Lower leg skin (tissue), 3 donors: ENCODE results near the gene ADGRA1.

Source experiments
- POLR2A ChIP-seq, 2 donors: fragments of 450-650 bp; IDR thresholded peaks; one replicate each; pipeline ENCODE4 v1.6.1; 2016 to 2017; ENCODE audit warnings: antibody characterized with exemption in 2 of 2, mild to moderate bottlenecking in 1 of 2, moderate library complexity in 1 of 2
- TF ChIP-seq, protein P1 (sequence below), 3 donors: fragments of 450-650 bp; IDR thresholded peaks; one replicate each; pipeline ENCODE4 v1.5.1; 2016; ENCODE audit warnings: antibody characterized with exemption in 3 of 3, mild to moderate bottlenecking in 3 of 3, moderate library complexity in 2 of 3

DNA sequence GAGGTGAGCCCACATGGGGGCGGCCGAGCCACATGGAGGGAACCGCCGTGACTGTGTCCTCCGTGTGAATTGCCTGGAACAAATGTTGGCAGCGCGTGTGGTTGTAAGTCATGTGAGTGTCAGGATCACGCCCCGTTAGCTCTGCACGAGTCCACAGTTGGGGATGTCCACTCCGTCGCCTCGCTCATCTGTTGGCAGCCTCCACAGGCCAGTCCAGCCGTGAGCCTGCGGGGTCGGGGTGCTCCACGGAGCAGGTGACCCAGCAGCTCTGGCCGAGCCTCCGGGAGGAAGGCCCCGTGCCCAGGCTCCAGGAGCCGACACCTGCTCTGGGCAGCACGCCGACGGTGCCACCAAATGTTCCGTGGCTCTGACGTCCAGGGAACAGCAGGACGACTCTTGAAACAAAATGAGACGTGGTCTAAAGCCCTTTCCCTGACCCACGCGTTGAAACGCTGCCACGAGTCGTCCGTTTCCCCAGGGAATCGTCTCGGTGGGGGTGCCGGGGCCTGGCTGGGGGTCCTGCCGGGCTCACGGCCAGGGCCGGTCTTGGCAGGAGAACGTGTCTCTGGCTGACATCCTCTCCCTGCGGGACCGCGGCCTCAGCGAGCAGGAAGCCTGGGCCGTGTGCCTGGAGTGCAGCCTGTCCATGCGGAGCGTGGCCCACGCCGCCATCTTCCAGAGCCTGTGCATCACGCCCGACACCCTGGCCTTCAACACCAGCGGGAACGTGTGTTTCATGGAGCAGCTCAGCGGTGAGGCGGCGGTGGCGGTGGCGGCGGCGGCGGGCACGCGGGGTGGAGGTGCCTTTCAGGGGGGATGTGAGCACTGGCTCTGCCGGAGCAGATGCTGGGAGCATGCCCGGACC, 79.3 kb downstream of the ADGRA1 start:
- TF ChIP-seq, protein P1, sequence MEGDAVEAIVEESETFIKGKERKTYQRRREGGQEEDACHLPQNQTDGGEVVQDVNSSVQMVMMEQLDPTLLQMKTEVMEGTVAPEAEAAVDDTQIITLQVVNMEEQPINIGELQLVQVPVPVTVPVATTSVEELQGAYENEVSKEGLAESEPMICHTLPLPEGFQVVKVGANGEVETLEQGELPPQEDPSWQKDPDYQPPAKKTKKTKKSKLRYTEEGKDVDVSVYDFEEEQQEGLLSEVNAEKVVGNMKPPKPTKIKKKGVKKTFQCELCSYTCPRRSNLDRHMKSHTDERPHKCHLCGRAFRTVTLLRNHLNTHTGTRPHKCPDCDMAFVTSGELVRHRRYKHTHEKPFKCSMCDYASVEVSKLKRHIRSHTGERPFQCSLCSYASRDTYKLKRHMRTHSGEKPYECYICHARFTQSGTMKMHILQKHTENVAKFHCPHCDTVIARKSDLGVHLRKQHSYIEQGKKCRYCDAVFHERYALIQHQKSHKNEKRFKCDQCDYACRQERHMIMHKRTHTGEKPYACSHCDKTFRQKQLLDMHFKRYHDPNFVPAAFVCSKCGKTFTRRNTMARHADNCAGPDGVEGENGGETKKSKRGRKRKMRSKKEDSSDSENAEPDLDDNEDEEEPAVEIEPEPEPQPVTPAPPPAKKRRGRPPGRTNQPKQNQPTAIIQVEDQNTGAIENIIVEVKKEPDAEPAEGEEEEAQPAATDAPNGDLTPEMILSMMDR (IDR thresholded peaks at IDR 0.05) = no peak
- TF ChIP-seq POLR2A (IDR thresholded peaks at IDR 0.05) = no peak
